GM19099 (cell line): Measurements from ENCODE around the gene NAA35.

ENCODE experiments used
- POLR2A ChIP-seq: IDR thresholded peaks from 3 replicates; pipeline ENCODE4 v1.6.1; 2011; ENCODE audit warnings: low read depth; ENCODE audit not compliant: insufficient read length; ENCODE audit errors: extremely low read depth

NAA35 gene

DNA sequence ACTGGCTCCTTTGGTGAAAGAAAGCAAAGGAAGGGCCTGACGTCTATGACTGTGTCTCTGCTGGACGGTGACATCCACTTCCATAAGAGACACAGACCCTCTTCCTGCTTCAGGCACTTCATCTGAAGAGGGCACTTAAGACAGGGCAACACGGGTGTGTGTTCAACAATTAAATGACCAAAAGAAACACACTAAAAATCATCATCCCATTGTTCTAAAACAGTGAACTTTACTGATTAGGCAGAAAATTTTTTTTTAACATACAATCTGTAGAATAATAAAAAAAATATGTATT is 99.9 kb downstream of the NAA35 start:
- TF ChIP-seq POLR2A: no peak

DNA sequence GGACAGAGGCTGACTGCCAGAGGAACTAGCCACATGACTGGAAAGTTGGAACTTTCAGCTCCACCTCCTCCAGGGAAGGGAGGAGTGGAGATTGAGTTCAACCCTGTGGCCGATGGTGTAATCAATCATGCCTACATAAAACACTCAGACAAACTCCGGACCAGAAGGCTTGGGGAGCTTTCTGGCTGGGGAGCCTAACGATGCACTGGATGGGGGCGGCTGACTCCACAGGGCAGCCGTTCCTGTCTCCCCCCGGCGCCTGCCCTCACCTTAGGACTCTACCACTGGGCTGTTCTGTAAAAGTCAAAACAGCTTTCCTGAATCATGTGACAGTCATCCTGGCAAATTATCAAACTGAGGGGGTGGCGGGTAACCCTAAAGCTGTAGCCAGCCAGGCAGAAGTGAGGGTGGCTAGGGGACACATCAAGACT is 100.4 kb downstream of the NAA35 start:
- TF ChIP-seq POLR2A: no peak

DNA sequence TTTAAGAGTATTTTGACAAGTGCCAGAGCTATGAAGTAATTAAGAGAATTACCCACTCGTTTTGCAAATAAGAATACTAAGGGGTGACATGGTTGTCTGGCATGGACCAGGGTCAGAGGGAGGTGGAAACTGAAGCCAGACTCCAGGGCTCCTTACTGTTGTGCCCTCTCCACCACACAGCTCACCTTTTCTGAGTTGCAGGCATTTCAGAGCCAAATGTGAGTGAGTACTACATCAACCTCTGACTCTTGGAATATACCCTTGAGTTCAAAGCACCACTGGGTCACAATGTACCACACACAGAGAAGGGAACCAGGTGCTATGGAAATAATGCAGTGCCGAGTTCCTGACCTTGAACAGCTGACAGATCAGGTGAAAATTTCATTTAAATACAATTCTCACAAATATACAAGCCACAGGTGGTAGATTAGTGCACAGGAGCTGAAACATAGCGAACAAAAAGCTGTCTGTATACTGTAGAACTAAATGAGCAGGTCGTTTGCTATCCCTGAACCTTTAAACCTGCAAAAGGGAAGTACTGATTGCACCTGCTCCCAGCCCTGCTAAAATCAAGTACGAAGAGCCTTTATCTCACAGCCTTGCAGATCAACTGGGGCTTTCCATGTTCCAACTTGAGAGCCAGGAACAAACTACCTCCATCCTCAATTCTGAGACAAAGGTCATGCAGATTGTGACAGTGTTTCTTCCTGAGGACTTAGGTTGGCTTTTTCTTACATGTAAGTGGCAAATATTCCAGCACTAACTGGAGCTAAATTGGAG is 101.4 kb downstream of the NAA35 start:
- no peak for TF ChIP-seq POLR2A

GRCh38 chr9:86043586-86043985 is 102.6 kb downstream of the NAA35 start:
- no peak for TF ChIP-seq POLR2A

DNA sequence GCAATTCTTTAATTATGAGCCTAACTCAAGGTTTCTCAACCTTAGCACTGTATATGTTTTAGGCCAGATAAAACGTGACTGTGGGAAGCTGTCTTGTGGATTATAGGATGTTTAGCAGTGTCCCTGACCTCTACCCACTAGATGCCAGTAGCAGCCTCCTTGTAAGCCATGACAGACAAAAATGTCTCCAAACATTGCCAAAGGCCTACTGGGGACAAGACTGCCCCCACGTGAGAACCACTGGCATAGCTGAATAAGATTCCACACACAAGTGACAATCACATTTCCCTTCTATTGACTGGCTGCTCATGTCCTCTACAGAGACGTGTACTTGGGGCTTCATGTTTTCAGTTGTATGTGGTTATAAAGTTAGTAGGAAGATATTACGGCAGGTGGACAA is 103.1 kb downstream of the NAA35 start:
- TF ChIP-seq POLR2A: no peak

GRCh38 chr9:86045654-86046053 is 104.7 kb downstream of the NAA35 start:
- no peak for TF ChIP-seq POLR2A

- TF ChIP-seq POLR2A: no peak
Observed at GRCh38 chr9:86046071-86046636, 105.2 kb downstream of the NAA35 start.

GRCh38 chr9:86046930-86047341 is 106.0 kb downstream of the NAA35 start:
- TF ChIP-seq POLR2A: no peak

- no peak for TF ChIP-seq POLR2A
Observed at GRCh38 chr9:86047361-86047760, 106.4 kb downstream of the NAA35 start.

DNA sequence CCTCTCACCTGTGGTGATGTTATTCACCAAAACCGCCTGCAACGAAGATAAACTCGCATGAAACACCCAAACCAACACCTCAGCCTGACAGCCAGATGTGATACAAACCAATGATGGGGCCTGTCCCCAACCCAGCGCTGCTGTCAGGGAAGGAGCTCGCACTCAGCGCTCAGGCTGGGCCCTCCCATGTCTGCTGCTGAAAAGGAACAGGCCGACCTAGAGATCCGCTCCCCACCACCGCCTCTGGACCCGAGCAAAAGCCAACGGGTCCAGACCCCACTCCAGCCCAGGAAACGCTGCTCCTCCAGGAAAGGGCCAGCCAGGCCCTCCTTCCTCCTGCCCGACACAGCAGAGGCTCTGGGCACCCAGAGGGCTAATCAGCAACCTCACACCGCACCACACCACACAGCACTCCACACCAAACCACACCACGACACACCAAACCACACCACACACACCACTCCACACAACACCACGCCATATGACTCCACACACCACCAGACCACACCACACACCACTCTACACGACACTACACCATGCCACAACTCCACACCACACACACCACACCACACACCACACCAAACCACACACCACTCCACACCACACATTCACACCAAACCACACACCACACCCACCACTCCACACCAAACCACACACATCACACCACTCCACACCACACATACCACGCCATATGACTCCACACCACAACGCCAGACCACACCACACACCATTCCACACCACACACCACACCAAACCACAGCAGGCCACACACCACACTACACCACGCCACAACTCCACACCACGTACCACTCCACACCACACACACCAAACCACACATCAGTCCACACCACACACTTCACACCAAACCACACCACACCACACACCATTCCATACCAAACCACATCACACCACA is 111.9 kb downstream of the NAA35 start:
- TF ChIP-seq POLR2A: no peak

DNA sequence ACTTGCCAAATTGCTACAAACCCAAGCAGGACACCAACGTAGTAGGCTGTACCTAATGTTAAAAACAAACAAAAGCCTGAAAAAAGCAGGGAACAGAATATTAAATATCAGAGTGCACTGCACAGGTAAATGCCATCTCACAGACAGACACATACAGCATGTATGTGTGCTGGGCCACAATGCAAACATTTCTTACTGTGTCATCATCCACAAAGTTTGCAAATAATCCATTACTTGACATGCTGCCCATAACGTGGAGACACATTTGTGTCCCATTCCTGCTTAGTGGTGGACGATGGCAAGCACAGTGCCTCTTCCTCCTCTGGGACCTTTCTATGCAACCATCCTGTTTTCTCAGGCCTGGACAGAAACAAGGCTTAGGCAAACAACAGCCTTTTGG is 113.7 kb downstream of the NAA35 start:
- no peak for TF ChIP-seq POLR2A

- no peak for TF ChIP-seq POLR2A
Observed at GRCh38 chr9:86057491-86057890, 116.5 kb downstream of the NAA35 start.

GRCh38 chr9:86061972-86062739 is 121.2 kb downstream of the NAA35 start:
- no peak for TF ChIP-seq POLR2A

DNA sequence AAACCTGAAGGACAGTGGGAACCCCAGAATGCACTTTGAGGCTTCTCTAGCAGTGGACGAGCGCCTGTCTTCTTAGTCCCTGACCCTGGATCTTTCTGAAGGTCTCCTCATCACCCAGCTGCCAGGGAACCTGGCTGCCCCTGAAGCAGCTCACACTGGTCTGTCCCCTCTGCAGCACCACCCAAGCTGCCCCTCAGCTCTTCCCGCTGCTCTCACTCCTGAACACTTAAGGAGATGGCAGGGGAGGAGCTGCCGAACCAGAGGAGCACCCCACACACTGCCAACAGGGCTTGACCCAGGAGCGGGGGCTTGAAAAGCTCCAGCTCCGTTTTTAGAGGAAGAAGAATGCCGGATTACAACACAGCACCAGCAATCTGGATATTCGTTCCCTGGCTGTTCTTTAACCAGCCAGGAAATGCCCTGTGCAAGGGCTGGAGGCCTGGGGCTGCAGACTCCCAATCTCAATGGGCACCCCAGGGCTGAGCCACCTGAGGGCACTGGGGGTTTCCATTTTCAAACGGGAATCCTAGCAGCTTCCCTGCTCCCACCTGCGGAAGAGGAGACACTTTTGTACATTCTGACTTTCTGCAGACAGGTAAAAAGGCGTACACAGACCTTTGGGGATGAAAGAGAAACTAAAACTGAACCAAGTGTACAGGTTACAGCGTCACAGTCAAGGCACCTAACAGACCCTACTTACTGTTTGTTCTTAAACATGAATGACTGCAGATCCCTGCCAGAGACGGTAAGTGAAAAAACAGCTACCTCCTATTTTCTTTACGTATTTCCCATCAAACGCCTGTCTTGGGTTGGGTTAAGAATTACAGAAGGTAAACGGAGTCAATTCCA is 122.1 kb downstream of the NAA35 start:
- TF ChIP-seq POLR2A: no peak

- TF ChIP-seq POLR2A: no peak
Observed at GRCh38 chr9:86064220-86064619, 123.3 kb downstream of the NAA35 start.
